B cell (primary cell): ENCODE measurements around the gene HTRA1. TPM values are rescaled to one million over a fixed set of nuclear protein-coding genes. Genes with fewer than 3 reads are reported as not detected.

Experiments
- ATAC-seq: fragments of 200-7000 bp; cut with Tn5 transposase; one replicate; pipeline ENCODE4 v1.10.0; 2021; ENCODE audit warnings: low read depth, mild to moderate bottlenecking, moderate number of reproducible peaks, moderate library complexity
- CTCF ChIA-PET: fragments of 350-600 bp; sonication (Branson Sonifier 250); formaldehyde crosslinking; loops from one replicate; lab custom pipeline; 2021; ENCODE audit warnings: antibody characterized with exemption, inconsistent platforms; lab: Charles Lee
- POLR2A ChIA-PET: fragments of 350-600 bp; sonication (Branson Sonifier 250); formaldehyde crosslinking; loops from one replicate; lab custom pipeline; 2021; ENCODE audit warnings: antibody characterized with exemption; lab: Charles Lee
- DNase-seq: peaks from one replicate; pipeline ENCODE4 v3.0.0; 2013
- H2AFZ ChIP-seq: 2 replicates; pipeline ENCODE4 v1.6.1; 2012; ENCODE audit warnings: mild to moderate bottlenecking, low read depth, low read length; ENCODE audit not compliant: insufficient read depth, poor library complexity, severe bottlenecking
- H3K27ac ChIP-seq, 2 donors: 1 replicate in 1 of 2; 2 replicates in 1 of 2; pipeline ENCODE4 v1.5.1; 2012 to 2013; ENCODE audit warnings: low read length in 2 of 2, mild to moderate bottlenecking in 2 of 2, moderate library complexity in 1 of 2
- H3K27me3 ChIP-seq, 4 experiments: fragments of 200-600 bp in 1 of 4; sonication (generic) in 1 of 4; replicated peaks in 1 of 4; 1 replicate in 2 of 4; 2 replicates in 2 of 4; pipeline versions ENCODE4 v1.6.1 to v1.7.0; 2013 to 2016; ENCODE audit warnings: low read length in 3 of 4, mild to moderate bottlenecking in 2 of 4, mixed read lengths in 1 of 4, moderate library complexity in 1 of 4; ENCODE audit not compliant: insufficient read depth in 4 of 4, control insufficient read depth in 3 of 4; ENCODE audit errors: control extremely low read depth in 1 of 4
- H3K36me3 ChIP-seq, 2 experiments: replicated peaks in 1 of 2; 1 replicate in 1 of 2; 2 replicates in 1 of 2; pipeline versions ENCODE4 v1.6.1 to v1.7.1; 2013; ENCODE audit warnings: low read length in 1 of 2; ENCODE audit not compliant: insufficient read depth in 2 of 2, control insufficient read depth in 1 of 2; ENCODE audit errors: control extremely low read depth in 1 of 2, extremely low read depth in 1 of 2
- H3K4me1 ChIP-seq, 2 donors: fragments of 200-600 bp in 1 of 2; sonication (generic) in 1 of 2; 1 replicate in 1 of 2; 2 replicates in 1 of 2; pipeline versions ENCODE4 v1.5.1 to v1.6.1; 2013 to 2017; ENCODE audit warnings: low read length in 2 of 2; ENCODE audit not compliant: control insufficient read depth in 2 of 2, insufficient read depth in 2 of 2
- H3K4me2 ChIP-seq: replicated peaks from 2 replicates; pipeline ENCODE3; 2012; ENCODE audit warnings: mild to moderate bottlenecking, low read depth, low read length; ENCODE audit not compliant: poor library complexity, severe bottlenecking
- H3K4me3 ChIP-seq, 5 experiments: fragments of 200-600 bp in 1 of 5; sonication (generic) in 1 of 5; 1 replicate in 3 of 5; 2 replicates in 2 of 5; pipeline versions ENCODE4 v1.5.1 to v1.7.0; 2011 to 2016; ENCODE audit warnings: low read length in 4 of 5, mild to moderate bottlenecking in 4 of 5, low read depth in 2 of 5, control low read depth in 1 of 5, moderate library complexity in 1 of 5; ENCODE audit not compliant: insufficient read depth in 1 of 5; ENCODE audit errors: control extremely low read depth in 1 of 5, extremely low read depth in 1 of 5
- H3K79me2 ChIP-seq: fragments of 200-600 bp; sonication (generic); one replicate; pipeline ENCODE4 v1.6.0; 2016; ENCODE audit warnings: low read length; ENCODE audit not compliant: control insufficient read depth, insufficient read depth
- H3K9ac ChIP-seq: fragments of 200-600 bp; sonication (generic); 2 replicates; pipeline ENCODE4 v1.6.1; 2017; ENCODE audit warnings: mild to moderate bottlenecking, low read length, moderate library complexity
- H3K9me3 ChIP-seq, 3 donors: one replicate each; pipeline versions ENCODE4 v1.6.1 to v1.7.1; 2013; ENCODE audit warnings: low read length in 2 of 3; ENCODE audit not compliant: control insufficient read depth in 2 of 3, insufficient read depth in 1 of 3; ENCODE audit errors: control extremely low read depth in 1 of 3
- H4K20me1 ChIP-seq: 2 replicates; pipeline ENCODE4 v1.6.0; 2012; ENCODE audit warnings: mild to moderate bottlenecking, low read length; ENCODE audit not compliant: insufficient read depth, control insufficient read depth, poor library complexity, severe bottlenecking
- H3K27ac Mint-ChIP-seq: one replicate; pipeline ENCODE4 v1.8.0; 2021; ENCODE audit warnings: mixed read lengths
- H3K27me3 Mint-ChIP-seq: one replicate; pipeline ENCODE4 v1.8.0; 2021; ENCODE audit warnings: mixed read lengths
- H3K4me1 Mint-ChIP-seq: one replicate; pipeline ENCODE4 v1.8.0; 2021; ENCODE audit warnings: mixed read lengths
- H3K4me3 Mint-ChIP-seq: one replicate; pipeline ENCODE4 v1.8.0; 2021; ENCODE audit warnings: mixed read lengths
- H3K9me3 Mint-ChIP-seq: one replicate; pipeline ENCODE4 v1.8.0; 2022; ENCODE audit warnings: mixed read lengths; ENCODE audit not compliant: insufficient read depth
- CTCF ChIP-seq: fragments of 200-600 bp; IDR thresholded peaks from one replicate; pipeline ENCODE4 v1.8.0; 2022; ENCODE audit warnings: antibody characterized with exemption, mild to moderate bottlenecking
- EZH2 ChIP-seq: IDR thresholded peaks from 2 replicates; pipeline ENCODE4 v1.6.1; 2012; ENCODE audit warnings: borderline replicate concordance, low read depth, mild to moderate bottlenecking, moderate library complexity, low read length; ENCODE audit not compliant: insufficient read depth, poor library complexity, severe bottlenecking
- WGBS: methylation state at CpG from one replicate; pipeline ENCODE4 v1.1.5; 2013; ENCODE audit warnings: missing lambda C conversion rate; ENCODE audit not compliant: insufficient coverage; 5-methylcytosine and 5-hydroxymethylcytosine counted together
- intact Hi-C: fragments of 100-400 bp; cut with micrococcal nuclease; formaldehyde crosslinking; loops from one replicate; pipeline ENCODE4 v1.10.0; 2022
- polyA plus RNA-seq: library from polyadenylated mRNA; depleted of rRNA; stranded (reverse); fragments of >200 nt; gene quantifications from 2 replicates; pipeline ENCODE4 v1.2.3, GENCODE V29; 2012
- total RNA-seq, 2 donors: library from RNA; stranded (reverse); fragments of 120-200 nt in 1 of 2; gene quantifications; 1 replicate in 1 of 2; 2 replicates in 1 of 2; pipeline versions ENCODE4 v1.2.3 to v1.2.4, GENCODE V29; 2013 to 2022

The HTRA1 gene
- total and polyA plus RNA-seq, 2 donors (not counting 1 experiment from before 2014, with no cell fraction given) = not detected

GRCh38 chr10:122426829-122427228 lies 34.5 kb upstream of the HTRA1 start:
- no peaks in the 10 kb centered on the region for H3K27me3 ChIP-seq
- POLR2A ChIA-PET = no interaction called here
- Mint-ChIP-seq H3K4me3 (peak overlapping the region; percentile 3), H3K9me3 (no peaks in the 10 kb centered on the region), H3K4me1 (peaks cover 44% of the 10 kb centered on the region), H3K27me3 (no peaks in the 10 kb centered on the region), H3K27ac (peak overlapping the region; percentile 82)
- 96% methylated on average over 4 of the region's 6 CpGs for WGBS
- CTCF ChIA-PET = no interaction called here
- no peaks in the 10 kb centered on the region for H4K20me1 ChIP-seq
- H3K27ac ChIP-seq = peak overlapping the region; percentile 50 to 74
- peak overlapping the region; percentile 17 for H3K9ac ChIP-seq
- H2AFZ ChIP-seq = peak overlapping the region; percentile 43
- peak overlapping the region; percentile 58 for H3K4me2 ChIP-seq
- peaks cover 0 to 3% (median 0%) of the 10 kb centered on the region in 3 donors for H3K9me3 ChIP-seq
- ATAC-seq (no peak), DNase-seq (no peak)
- no peaks in the 10 kb centered on the region for H3K79me2 ChIP-seq
- TF ChIP-seq EZH2 (no peak), CTCF (no peak)
- peaks cover 20 to 55% of the 10 kb centered on the region in 2 donors for H3K4me1 ChIP-seq
- intact Hi-C loops = no loop called here
- H3K36me3 ChIP-seq = peaks cover 2 to 3% of the 10 kb centered on the region in 2 experiments
- peak overlapping the region in 1 of 5 experiments; percentile 37 for H3K4me3 ChIP-seq

GRCh38 chr10:122427280-122427679 lies 34.1 kb upstream of the HTRA1 start:
- ATAC-seq (no peak), DNase-seq (peak; percentile 14)
- Mint-ChIP-seq H3K27me3 (no peaks in the 10 kb centered on the region), H3K4me3 (peak overlapping the region; percentile 3), H3K4me1 (peaks cover 39% of the 10 kb centered on the region), H3K9me3 (no peaks in the 10 kb centered on the region), H3K27ac (peak overlapping the region; percentile 82)
- no peaks in the 10 kb centered on the region for H4K20me1 ChIP-seq
- H3K27me3 ChIP-seq = no peaks in the 10 kb centered on the region
- H3K9me3 ChIP-seq = peaks cover 0 to 3% (median 0%) of the 10 kb centered on the region in 3 donors
- peak overlapping the region; percentile 43 for H2AFZ ChIP-seq
- no CpG with 5 or more reads among the region's 2 CpGs for WGBS
- H3K4me2 ChIP-seq = peak overlapping the region; percentile 58
- H3K4me1 ChIP-seq = peaks cover 16 to 51% of the 10 kb centered on the region in 2 donors
- intact Hi-C loops = no loop called here
- CTCF ChIA-PET = interaction anchor here (1.1 kb wide), 1 partner anchor 9 kb away, joined by 3 read pairs; no protein-coding TSS in a partner anchor
- POLR2A ChIA-PET = no interaction called here
- H3K79me2 ChIP-seq = no peaks in the 10 kb centered on the region
- H3K36me3 ChIP-seq = peaks cover 2 to 3% of the 10 kb centered on the region in 2 experiments
- H3K4me3 ChIP-seq = peak overlapping the region in 1 of 5 experiments; percentile 37
- no peak for TF ChIP-seq EZH2
- H3K27ac ChIP-seq = peak overlapping the region; percentile 50 to 74
- peak overlapping the region; percentile 17 for H3K9ac ChIP-seq
